Activated CD4-positive, alpha-beta T cell treated with anti-CD3 and anti-CD28 coated beads, Interleukin-2, amount 10 ng/mL, durations not matched to agents 7 days and 5 days (primary cell): ENCODE measurements around the gene DNM3. TPM values are rescaled to one million over a fixed set of nuclear protein-coding genes. Genes with fewer than 3 reads are reported as not detected.
"Not testable (repeated sequence)": the region's sequence is repeated elsewhere in the genome, so short reads cannot be mapped to it uniquely, and the experiment has no call there.

Experiments used
- CTCF ChIA-PET: fragments of 350-600 bp; sonication (Branson Sonifier 250); formaldehyde crosslinking; loops from one replicate; lab custom pipeline; 2021; ENCODE audit warnings: antibody characterized with exemption; lab: Charles Lee
- POLR2A ChIA-PET: fragments of 350-600 bp; sonication (Branson Sonifier 250); formaldehyde crosslinking; loops from one replicate; lab custom pipeline; 2021; ENCODE audit warnings: antibody characterized with exemption; lab: Charles Lee
- DNase-seq: peaks from one replicate; pipeline ENCODE4 v3.0.0-alpha.2; 2020
- H3K27ac Mint-ChIP-seq: one replicate; pipeline ENCODE4 v1.8.0; 2021; ENCODE audit warnings: mild to moderate bottlenecking, moderate library complexity, mixed read lengths
- H3K27me3 Mint-ChIP-seq: one replicate; pipeline ENCODE4 v1.8.0; 2021; ENCODE audit warnings: mixed read lengths
- H3K36me3 Mint-ChIP-seq: one replicate; pipeline ENCODE4 v1.8.0; 2021; ENCODE audit warnings: low read depth, mixed read lengths
- H3K4me1 Mint-ChIP-seq: one replicate; pipeline ENCODE4 v1.8.0; 2021; ENCODE audit warnings: mixed read lengths
- H3K4me3 Mint-ChIP-seq: one replicate; pipeline ENCODE4 v1.8.0; 2021; ENCODE audit warnings: mild to moderate bottlenecking, moderate library complexity, mixed read lengths
- H3K9me3 Mint-ChIP-seq: one replicate; pipeline ENCODE4 v1.8.0; 2021; ENCODE audit warnings: mixed read lengths
- total RNA-seq, 2 experiments: library from RNA; stranded (reverse); gene quantifications; one replicate each; pipeline ENCODE4 v1.2.3, GENCODE V29; 2021

DNM3 gene
- total RNA-seq, 2 experiments from 2014 or later: 2.1 TPM

DNA sequence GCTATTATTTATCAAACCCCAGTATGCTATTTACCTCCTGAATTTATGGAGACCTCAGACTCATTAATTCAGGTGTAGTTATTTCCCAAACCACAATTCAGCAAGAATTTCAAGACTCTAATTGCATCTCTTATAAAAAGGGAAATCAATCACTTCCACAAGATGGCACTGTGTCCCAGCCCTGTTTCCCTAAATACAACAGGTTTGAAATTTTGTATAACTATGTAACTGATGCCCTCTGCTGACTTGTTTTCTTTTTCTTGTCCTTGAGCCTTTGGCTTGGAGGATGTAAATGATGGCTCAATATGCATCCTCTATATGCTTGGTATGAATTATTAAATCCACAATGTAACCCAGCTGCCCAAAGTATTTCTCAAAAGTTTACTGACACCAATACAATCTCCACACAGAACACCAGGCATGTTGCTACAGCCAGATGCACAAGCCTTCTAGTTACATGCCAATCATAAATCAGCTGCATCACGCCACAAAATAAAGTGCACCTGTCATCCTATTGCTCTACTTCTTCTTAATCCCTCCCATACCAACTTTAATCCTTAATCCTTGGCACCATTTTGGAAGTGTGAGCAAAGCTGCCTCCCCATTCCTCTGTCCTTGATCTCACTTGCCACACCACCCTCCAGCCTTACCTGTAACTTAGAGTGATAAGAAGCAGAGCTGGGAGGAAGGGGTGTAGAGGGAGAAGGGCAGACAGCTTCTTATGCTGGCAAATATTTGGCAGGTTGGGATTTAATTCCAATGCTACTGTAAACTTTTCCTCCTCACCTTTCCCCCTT is 588.2 kb downstream of the DNM3 start:
- ChIA-PET POLR2A (no interaction called here), CTCF (interaction anchor here (0.6 to 1.2 kb wide), 5 partner anchors 12 to 434 kb away, joined by 3 read pairs; no protein-coding TSS in a partner anchor)
- peaks cover 21% of the 10 kb centered on the region for H3K36me3 Mint-ChIP-seq
- peak; percentile 67 for DNase-seq
- peaks cover 4% of the 10 kb centered on the region for H3K9me3 Mint-ChIP-seq
- H3K4me1 Mint-ChIP-seq: peaks cover 37% of the 10 kb centered on the region
- H3K27me3 Mint-ChIP-seq: no peaks in the 10 kb centered on the region
- H3K4me3 Mint-ChIP-seq: no peak overlapping the region
- H3K27ac Mint-ChIP-seq: peak overlapping the region; percentile 57

DNA sequence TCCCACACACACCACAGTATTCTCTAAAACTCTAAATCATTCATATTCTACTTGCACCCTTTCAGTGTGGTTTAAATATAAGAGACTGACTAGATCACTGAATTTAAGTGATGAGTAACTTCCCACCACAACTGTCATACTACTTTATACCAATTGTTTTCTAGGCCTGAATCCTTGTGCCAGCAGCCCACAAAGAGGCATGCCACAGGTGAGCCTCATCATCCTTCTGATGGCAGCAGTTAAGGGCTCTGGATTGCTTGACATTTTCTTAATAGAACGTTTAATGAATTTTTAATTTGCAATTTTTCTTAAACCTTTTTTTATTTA is 588.8 kb downstream of the DNM3 start:
- H3K36me3 Mint-ChIP-seq: peaks cover 23% of the 10 kb centered on the region
- peaks cover 37% of the 10 kb centered on the region for H3K4me1 Mint-ChIP-seq
- POLR2A ChIA-PET: no interaction called here
- H3K4me3 Mint-ChIP-seq: no peak overlapping the region
- CTCF ChIA-PET: interaction anchor here (0.6 to 1.1 kb wide), 4 partner anchors 11 to 434 kb away, joined by 3 read pairs; no protein-coding TSS in a partner anchor
- H3K27me3 Mint-ChIP-seq: no peaks in the 10 kb centered on the region
- DNase-seq: no peak
- no peak overlapping the region for H3K27ac Mint-ChIP-seq
- H3K9me3 Mint-ChIP-seq: peaks cover 4% of the 10 kb centered on the region

DNA sequence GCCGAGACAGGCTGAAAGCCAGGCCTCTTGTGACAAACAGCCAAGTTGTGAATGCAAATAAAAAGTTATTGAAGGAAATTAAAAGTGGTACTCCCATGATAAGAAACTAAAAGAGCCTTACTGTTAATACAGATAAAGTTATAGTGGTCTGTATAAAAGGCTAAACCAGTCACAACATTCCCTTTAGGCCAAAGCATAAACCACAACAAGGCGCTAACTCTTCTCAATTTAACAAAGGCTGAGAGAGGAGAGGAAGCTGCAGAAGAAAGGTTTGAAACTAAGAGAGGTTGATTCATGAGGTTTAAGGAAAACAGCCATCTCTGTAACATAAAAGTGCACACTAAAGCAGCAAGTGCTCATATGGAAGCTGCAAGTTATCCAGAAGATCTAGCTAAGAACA is 589.9 kb downstream of the DNM3 start:
- H3K36me3 Mint-ChIP-seq: peaks cover 34% of the 10 kb centered on the region
- ChIA-PET POLR2A (no interaction called here), CTCF (interaction anchor here (3.6 kb wide), 1 partner anchor 13 kb away, joined by 13 read pairs; the partner anchor contains the start of gene PIGC)
- no peaks in the 10 kb centered on the region for H3K27me3 Mint-ChIP-seq
- H3K9me3 Mint-ChIP-seq: peaks cover 9% of the 10 kb centered on the region
- peaks cover 37% of the 10 kb centered on the region for H3K4me1 Mint-ChIP-seq
- no peak for DNase-seq
- peak overlapping the region; percentile 6 for H3K4me3 Mint-ChIP-seq
- H3K27ac Mint-ChIP-seq: peak overlapping the region; percentile 84

DNA sequence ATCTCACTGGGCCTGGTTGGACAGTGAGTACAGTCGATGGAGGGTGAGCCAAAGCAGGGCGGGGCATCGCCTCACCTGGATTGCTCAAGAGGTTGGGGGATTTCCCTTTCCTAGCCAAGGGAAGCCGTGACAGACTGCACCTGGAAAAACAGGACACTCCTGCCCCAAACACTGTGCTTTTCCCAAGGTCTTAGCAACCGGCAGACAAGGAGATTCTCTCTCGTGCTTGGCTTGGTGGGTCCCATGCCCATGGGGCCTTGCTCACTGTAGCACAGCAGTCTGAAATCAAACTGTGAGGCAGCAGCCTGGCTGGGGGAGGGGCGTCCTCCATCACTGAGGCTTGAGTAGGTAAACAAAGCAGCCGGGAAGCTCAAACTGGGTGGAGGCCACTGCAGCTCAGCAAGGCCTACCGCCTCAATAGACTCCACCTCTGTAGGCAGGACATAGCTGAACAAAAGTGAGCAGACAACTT is 590.5 kb downstream of the DNM3 start:
- H3K4me3 Mint-ChIP-seq: peak overlapping the region; percentile 6
- peak overlapping the region; percentile 84 for H3K27ac Mint-ChIP-seq

DNA sequence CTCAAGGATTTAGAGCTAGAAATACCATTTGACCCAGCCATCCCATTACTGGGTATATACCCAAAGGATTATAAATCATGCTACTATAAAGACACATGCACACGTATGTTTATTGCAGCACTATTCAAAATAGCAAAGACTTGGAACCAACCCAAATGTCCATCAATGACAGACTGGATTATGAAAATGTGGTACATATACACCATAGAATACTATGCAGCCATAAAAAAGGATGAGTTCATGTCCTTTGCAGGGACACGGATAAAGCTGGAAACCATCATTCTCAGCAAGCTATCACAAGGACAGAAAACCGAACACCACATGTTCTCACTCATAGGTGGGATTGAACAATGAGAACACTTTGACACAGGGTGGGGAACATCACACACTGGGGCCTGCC is 595.9 kb downstream of the DNM3 start:
- H3K4me3 Mint-ChIP-seq, CTCF ChIA-PET, H3K27me3 Mint-ChIP-seq, POLR2A ChIA-PET, DNase-seq, H3K27ac Mint-ChIP-seq: not testable (repeated sequence)
- Mint-ChIP-seq H3K36me3 (peaks cover 70% of the 10 kb centered on the region), H3K9me3 (peaks cover 14% of the 10 kb centered on the region), H3K4me1 (peaks cover 32% of the 10 kb centered on the region)

More for the DNA sequence above, 590.5 kb downstream of the DNM3 start:
- POLR2A ChIA-PET: no interaction called here
- peak; percentile 48 for DNase-seq
- CTCF ChIA-PET: interaction anchor here (0.9 to 3.6 kb wide), 3 partner anchors 10 to 268 kb away, joined by 3 to 13 read pairs (median 3); partner anchors contain the start of gene PIGC
- Mint-ChIP-seq H3K27me3 (no peaks in the 10 kb centered on the region), H3K4me1 (peaks cover 37% of the 10 kb centered on the region), H3K9me3 (peaks cover 10% of the 10 kb centered on the region), H3K36me3 (peaks cover 37% of the 10 kb centered on the region)

DNA sequence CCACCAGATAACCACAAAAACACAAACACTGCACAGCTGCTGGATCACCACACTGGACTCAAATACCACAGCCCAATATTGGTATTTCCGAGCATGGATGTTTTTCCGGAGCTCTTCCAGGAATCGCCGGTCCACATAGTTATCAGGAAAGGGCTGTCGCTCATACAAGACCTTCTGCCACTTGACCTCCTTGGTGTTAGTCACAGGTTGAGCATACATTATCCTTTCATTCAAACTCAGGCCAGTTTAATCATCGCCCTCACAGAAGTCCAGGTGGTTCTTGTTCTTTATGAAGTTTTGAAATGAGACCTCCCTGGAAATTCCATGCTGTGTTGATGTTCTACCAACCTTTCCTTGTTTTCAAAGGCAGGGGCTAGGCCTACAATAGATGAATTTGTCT is 601.1 kb downstream of the DNM3 start:
- Mint-ChIP-seq H3K9me3 (peaks cover 2% of the 10 kb centered on the region), H3K4me3 (peak overlapping the region; percentile 42), H3K36me3 (peaks cover 41% of the 10 kb centered on the region), H3K27me3 (no peaks in the 10 kb centered on the region), H3K4me1 (peaks cover 39% of the 10 kb centered on the region), H3K27ac (peak overlapping the region; percentile 60)
- POLR2A ChIA-PET: interaction anchor here (0.6 kb wide), 1 partner anchor 1160 kb away, joined by 9 read pairs; the partner anchor contains the start of gene SLC9C2
- no peak for DNase-seq
- CTCF ChIA-PET: interaction anchor here (1.1 to 2.7 kb wide), 4 partner anchors 10 to 352 kb away, joined by 3 to 8 read pairs (median 3); no protein-coding TSS in a partner anchor

DNA sequence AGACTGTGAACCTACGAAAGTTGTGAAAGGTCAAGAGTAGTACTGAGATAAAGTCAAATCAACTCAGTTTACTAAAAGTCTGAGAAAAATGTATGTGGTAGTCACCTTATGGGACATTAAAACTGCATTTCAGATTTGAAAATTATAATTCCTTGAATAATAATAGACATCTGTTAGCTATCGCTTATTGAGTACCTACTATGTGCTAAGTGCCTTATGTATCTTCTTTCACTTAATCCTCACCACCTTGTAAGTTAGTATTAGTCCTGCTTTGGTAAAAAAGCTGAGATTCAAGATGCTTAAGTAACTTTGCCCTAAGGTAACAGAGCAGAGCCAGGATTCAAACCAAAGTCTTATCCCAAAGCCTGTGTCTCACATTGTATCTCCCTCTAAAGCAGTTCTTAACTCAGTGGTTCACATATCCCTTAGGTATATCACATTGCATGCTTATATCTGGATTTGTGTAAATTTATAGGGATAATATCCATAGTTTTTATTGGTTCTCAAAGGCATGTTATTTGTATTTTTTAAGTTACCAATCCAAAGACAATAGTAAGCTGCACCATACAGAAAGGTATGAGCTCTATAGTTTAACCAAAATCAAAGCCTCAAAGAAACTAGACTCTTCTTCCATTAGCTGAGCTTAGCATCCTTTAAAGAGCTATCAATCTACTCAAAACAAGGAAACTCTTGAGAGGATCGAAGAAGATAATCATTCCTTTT is 601.7 kb downstream of the DNM3 start:
- Mint-ChIP-seq H3K27ac (peak overlapping the region; percentile 94), H3K9me3 (peaks cover 2% of the 10 kb centered on the region), H3K36me3 (peaks cover 41% of the 10 kb centered on the region), H3K4me1 (peaks cover 39% of the 10 kb centered on the region), H3K4me3 (peak overlapping the region; percentile 95), H3K27me3 (peaks cover 3% of the 10 kb centered on the region)
- ChIA-PET POLR2A (no interaction called here), CTCF (interaction anchor here (0.5 to 2.7 kb wide), 8 partner anchors 8 to 913 kb away, joined by 3 to 13 read pairs (median 4); no protein-coding TSS in a partner anchor)
- DNase-seq: no peak

DNA sequence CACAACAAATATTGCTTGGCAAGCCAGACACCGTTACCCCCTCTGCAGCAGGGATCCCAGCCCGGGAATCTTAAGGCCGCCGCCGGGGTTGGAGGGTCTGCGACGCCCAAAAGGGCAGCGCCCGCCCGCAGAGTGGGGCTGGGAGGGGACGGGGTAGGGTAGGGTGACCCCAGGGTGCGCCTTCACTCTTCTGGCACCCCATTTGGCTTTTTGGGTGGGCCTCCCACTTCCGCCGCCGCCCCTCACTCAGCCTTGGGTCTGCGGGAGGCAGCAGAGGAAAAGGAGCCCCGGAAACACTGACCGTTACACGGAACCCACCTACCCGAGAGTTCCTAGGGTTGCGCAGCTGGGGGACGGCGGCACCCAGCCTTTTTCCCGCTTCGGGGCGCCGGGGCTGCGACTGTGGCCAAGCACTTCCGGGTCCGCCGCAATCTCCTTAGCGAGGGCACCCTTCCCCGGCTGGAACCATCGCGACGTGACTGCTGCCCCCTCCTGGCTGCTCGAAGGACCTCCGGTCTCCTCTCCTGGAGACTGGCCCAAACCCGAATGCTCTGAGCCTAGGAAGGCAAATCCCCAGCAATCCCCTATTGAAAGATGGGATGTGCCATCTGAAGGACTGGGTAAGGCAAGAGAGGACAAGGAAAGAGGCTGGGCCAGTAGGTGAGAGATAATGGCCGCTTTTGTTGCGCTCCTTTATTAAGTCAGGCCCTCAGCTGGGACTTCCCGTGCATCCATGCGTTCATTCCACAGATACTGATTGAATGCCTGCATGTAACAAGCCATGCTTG is 602.6 kb downstream of the DNM3 start, which contains the start of gene PIGC:
Gene PIGC, minus strand, starts transcription at position 404 of the 788 bp plus-strand sequence. CDS start 1,447 bp downstream, outside the sequence.
- peaks cover 3% of the 10 kb centered on the region for H3K27me3 Mint-ChIP-seq
- ChIA-PET POLR2A (no interaction called here), CTCF (interaction anchor here (0.5 to 2.7 kb wide), 10 partner anchors 9 to 914 kb away, joined by 3 to 13 read pairs (median 4); no protein-coding TSS in a partner anchor)
- peak; percentile 93 for DNase-seq
- peaks cover 39% of the 10 kb centered on the region for H3K4me1 Mint-ChIP-seq
- peak within 1 kb of the TSS; percentile 94 for H3K27ac Mint-ChIP-seq
- H3K4me3 Mint-ChIP-seq: peak within 1 kb of the TSS; percentile 95
- no peaks in the 10 kb centered on the region for H3K9me3 Mint-ChIP-seq
- H3K36me3 Mint-ChIP-seq: peaks cover 35% of the 10 kb centered on the region

DNA sequence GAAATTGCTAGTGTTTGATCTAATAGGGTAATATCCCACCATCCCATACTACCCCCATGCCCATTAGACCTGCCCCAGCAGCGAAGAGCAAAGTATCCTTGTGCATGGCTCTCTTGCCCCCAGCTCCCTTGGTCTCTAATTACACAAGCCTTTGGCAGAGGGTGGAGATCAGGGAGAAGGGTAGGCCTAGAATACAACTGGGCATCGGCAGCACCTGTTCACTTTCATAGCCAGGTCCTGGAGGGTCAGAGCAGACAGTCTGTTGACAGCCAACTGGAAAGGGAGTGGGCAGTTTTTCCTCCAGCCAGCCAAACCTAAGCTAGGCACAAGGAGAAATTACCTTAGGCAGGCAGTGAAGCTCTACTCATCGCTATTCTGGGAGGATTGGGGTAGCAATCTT is 605.2 kb downstream of the DNM3 start:
- Mint-ChIP-seq H3K27ac (no peak overlapping the region), H3K4me3 (no peak overlapping the region), H3K9me3 (no peaks in the 10 kb centered on the region), H3K27me3 (peaks cover 3% of the 10 kb centered on the region), H3K36me3 (peaks cover 16% of the 10 kb centered on the region), H3K4me1 (peaks cover 49% of the 10 kb centered on the region)
- no peak for DNase-seq
- POLR2A ChIA-PET: no interaction called here
- CTCF ChIA-PET: interaction anchor here (0.9 to 1.1 kb wide), 2 partner anchors 11 to 47 kb away, joined by 3 to 7 read pairs; no protein-coding TSS in a partner anchor

DNA sequence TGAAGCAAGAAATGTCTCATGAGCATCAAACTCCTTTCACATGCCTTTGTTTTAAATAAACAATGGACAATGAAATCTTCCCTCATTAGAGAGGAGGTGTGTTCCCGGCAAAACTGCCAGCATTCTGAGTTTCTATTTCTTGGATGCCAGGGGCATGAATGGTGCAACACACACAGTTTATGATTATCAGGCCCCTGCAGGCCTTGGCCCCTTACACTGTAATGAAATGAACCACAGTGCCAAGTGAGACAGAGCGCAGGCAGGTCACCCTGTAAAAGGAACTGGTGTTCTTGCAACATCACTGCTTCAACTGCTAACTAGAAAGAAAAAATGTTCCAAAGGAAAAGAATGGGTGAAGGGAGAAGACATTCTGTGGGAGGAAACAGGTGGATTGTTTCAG is 606.3 kb downstream of the DNM3 start:
- H3K9me3 Mint-ChIP-seq: no peaks in the 10 kb centered on the region
- no peak overlapping the region for H3K4me3 Mint-ChIP-seq
- peaks cover 5% of the 10 kb centered on the region for H3K36me3 Mint-ChIP-seq
- CTCF ChIA-PET: no interaction called here
- POLR2A ChIA-PET: no interaction called here
- peaks cover 42% of the 10 kb centered on the region for H3K4me1 Mint-ChIP-seq
- no peak for DNase-seq
- peaks cover 3% of the 10 kb centered on the region for H3K27me3 Mint-ChIP-seq
- H3K27ac Mint-ChIP-seq: no peak overlapping the region

DNA sequence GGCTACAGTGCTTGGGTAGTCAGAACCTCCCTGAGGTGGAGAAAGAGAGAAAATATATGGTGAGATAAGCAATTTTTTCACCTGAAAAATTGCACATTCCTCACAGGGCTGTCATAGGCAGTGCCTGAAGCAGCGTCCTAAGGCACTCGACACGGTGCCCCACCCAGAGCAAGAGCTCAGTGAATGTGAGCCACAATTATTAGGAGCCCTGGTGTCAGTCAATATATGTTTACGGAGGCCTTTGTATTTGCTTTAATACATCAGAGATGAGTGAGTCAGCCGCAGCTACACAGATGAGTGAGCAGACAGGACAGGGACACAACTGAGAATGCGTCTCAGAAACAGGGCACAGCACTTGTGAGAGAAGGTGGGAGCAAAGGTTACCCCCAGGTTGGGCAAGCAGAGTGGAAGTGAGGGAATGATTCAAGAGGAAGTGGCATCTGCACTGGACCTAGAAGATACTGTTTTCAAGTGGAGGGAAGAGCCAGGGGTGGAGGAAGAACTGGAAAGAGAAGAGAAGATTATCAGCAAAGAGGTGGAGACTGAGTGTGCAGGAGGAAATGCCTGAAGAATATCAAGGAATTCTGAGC is 607.8 kb downstream of the DNM3 start:
- no peaks in the 10 kb centered on the region for H3K36me3 Mint-ChIP-seq
- H3K27me3 Mint-ChIP-seq: peaks cover 3% of the 10 kb centered on the region
- no peak overlapping the region for H3K27ac Mint-ChIP-seq
- no peaks in the 10 kb centered on the region for H3K9me3 Mint-ChIP-seq
- ChIA-PET POLR2A (no interaction called here), CTCF (interaction anchor here (0.6 to 1.4 kb wide), 2 partner anchors 9 to 32 kb away, joined by 3 read pairs; no protein-coding TSS in a partner anchor)
- DNase-seq: no peak
- H3K4me1 Mint-ChIP-seq: peaks cover 33% of the 10 kb centered on the region
- H3K4me3 Mint-ChIP-seq: no peak overlapping the region
